ENCODE results near the gene OTUD1.

The OTUD1 gene

DNA sequence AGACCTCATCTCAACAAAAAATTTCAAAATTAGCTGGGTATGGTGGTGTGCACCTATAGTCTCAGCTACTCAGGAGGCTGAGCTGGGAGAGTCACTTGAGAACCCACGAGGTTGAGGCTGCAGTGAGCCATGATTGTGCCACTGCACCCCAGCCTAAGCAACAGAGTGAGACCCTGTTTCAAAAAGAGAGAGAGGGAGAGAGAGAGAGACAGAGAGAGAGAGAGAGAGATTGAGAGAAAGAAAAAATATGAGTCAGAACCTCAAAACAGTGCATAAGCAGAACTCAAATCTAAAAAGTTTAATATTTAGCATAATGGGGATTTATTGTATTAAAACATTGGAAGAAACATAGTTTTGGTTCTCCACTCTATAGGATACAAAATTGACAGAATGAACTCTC lies 17.5 kb upstream of the OTUD1 start:
- ChIA-PET POLR2A (interaction anchor here (1.5 kb wide), 1 partner anchor 17 kb away, joined by 5 read pairs; the partner anchor contains the start of gene OTUD1), CTCF (no interaction called here)
- TF ChIP-seq FOXA1 (IDR thresholded peaks at IDR 0.05) (no peak), HDGF (IDR thresholded peaks at IDR 0.05; ENCODE audit: borderline replicate concordance) (no peak), LEF1 (IDR thresholded peaks at IDR 0.05; ENCODE audit: borderline replicate concordance) (no peak), CTBP1 (IDR thresholded peaks at IDR 0.05; ENCODE audit: borderline replicate concordance) (no peak), FOXK2 (IDR thresholded peaks at IDR 0.05) (no peak), L3MBTL2 (conservative IDR thresholded peaks at IDR 0.05) (no peak), BHLHE40 (IDR thresholded peaks at IDR 0.05; ENCODE audit: borderline replicate concordance) (no peak), SP1 (IDR thresholded peaks at IDR 0.05) (no peak), ZNF384 (IDR thresholded peaks at IDR 0.05) (no peak)
- TF ChIP-seq, protein P1, sequence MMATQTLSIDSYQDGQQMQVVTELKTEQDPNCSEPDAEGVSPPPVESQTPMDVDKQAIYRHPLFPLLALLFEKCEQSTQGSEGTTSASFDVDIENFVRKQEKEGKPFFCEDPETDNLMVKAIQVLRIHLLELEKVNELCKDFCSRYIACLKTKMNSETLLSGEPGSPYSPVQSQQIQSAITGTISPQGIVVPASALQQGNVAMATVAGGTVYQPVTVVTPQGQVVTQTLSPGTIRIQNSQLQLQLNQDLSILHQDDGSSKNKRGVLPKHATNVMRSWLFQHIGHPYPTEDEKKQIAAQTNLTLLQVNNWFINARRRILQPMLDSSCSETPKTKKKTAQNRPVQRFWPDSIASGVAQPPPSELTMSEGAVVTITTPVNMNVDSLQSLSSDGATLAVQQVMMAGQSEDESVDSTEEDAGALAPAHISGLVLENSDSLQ (IDR thresholded peaks at IDR 0.05) = no peak
- no peak for DNase-seq (ENCODE audit: extremely low spot score)

- DNase-seq (ENCODE audit: extremely low spot score) = no peak
- POLR2A ChIA-PET = interaction anchor here (1.5 kb wide), 1 partner anchor 17 kb away, joined by 5 read pairs; the partner anchor contains the start of gene OTUD1
- CTCF ChIA-PET = no interaction called here
- TF ChIP-seq ZNF384 (IDR thresholded peaks at IDR 0.05) (no peak), L3MBTL2 (conservative IDR thresholded peaks at IDR 0.05) (no peak)
- TF ChIP-seq, protein P1 (IDR thresholded peaks at IDR 0.05) = peak; percentile 59
Measured at GRCh38 chr10:23422003-23422411, 16.9 kb upstream of the OTUD1 start.

DNA sequence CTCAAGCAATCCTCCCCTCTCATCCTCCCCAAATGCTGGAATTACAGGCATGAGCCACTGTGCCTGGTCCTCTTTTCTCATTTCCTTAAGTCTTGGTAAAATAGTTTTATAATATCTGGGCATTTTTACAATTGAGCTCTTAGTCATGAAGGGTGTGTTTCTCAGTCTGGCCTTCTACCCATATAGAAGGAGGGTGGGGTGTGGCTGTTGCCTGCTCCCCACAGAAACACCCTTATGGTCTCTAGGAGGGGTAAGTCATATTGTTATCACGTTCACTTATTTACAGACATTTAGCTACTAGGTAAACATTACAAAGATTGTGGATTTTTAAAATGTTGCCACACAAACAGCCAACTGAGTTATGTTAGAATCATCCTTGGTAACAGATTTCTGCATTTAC lies 6.7 kb upstream of the OTUD1 start:
- no peak for DNase-seq (ENCODE audit: extremely low spot score)
- POLR2A ChIA-PET = no interaction called here
- CTCF ChIA-PET = interaction anchor here (0.9 kb wide), 1 partner anchor 12 kb away, joined by 3 read pairs; no protein-coding TSS in a partner anchor
- TF ChIP-seq FOXK2 (IDR thresholded peaks at IDR 0.05) (no peak), ZNF384 (IDR thresholded peaks at IDR 0.05) (no peak), SP1 (IDR thresholded peaks at IDR 0.05) (no peak), FOXM1 (IDR thresholded peaks at IDR 0.05; ENCODE audit: borderline replicate concordance) (no peak), FOXA1 (IDR thresholded peaks at IDR 0.05) (no peak), ELF4 (IDR thresholded peaks at IDR 0.05) (no peak), SUZ12 (IDR thresholded peaks at IDR 0.05) (no peak), BHLHE40 (IDR thresholded peaks at IDR 0.05; ENCODE audit: borderline replicate concordance) (no peak), NFRKB (IDR thresholded peaks at IDR 0.05) (no peak)

DNA sequence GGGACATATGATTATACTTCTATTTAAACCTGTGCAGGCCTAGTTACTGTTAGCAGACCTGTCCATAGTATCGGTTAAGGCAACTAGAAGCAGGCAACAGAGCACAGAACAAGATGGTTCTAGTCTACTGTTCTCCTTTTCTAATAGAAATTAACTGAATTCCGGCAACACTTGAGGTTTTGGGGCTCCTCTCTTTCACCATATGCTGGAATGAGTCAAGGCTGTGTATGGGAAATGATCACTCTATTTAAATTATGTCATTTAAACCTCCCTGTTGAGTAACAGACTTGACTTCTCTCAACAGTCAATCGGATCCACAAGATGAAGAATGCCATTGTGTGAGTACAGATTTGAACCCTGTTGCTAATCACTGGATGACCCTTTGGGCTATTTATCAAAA lies 6.2 kb upstream of the OTUD1 start:
- CTCF ChIA-PET = interaction anchor here (0.9 kb wide), 1 partner anchor 12 kb away, joined by 3 read pairs; no protein-coding TSS in a partner anchor
- TF ChIP-seq ELF4 (IDR thresholded peaks at IDR 0.05) = no peak
- TF ChIP-seq SP1 (IDR thresholded peaks at IDR 0.05) = no peak
- TF ChIP-seq NFRKB (IDR thresholded peaks at IDR 0.05) = no peak
- no peak for TF ChIP-seq SUZ12 (IDR thresholded peaks at IDR 0.05)
- no peak for TF ChIP-seq FOXK2 (IDR thresholded peaks at IDR 0.05)
- no peak for TF ChIP-seq L3MBTL2 (conservative IDR thresholded peaks at IDR 0.05)
- no peak for TF ChIP-seq ARNT (IDR thresholded peaks at IDR 0.05)
- TF ChIP-seq FOXA1 (IDR thresholded peaks at IDR 0.05) = no peak
- no peak for TF ChIP-seq HDGF (IDR thresholded peaks at IDR 0.05; ENCODE audit: borderline replicate concordance)
- no peak for TF ChIP-seq CTBP1 (IDR thresholded peaks at IDR 0.05; ENCODE audit: borderline replicate concordance)
- TF ChIP-seq BHLHE40 (IDR thresholded peaks at IDR 0.05; ENCODE audit: borderline replicate concordance) = no peak
- no peak for TF ChIP-seq TARDBP (IDR thresholded peaks at IDR 0.05)
- no peak for TF ChIP-seq ZNF384 (IDR thresholded peaks at IDR 0.05)
- TF ChIP-seq, protein P1 (IDR thresholded peaks at IDR 0.05) = no peak
- no peak for TF ChIP-seq FOXM1 (IDR thresholded peaks at IDR 0.05; ENCODE audit: borderline replicate concordance)
- TF ChIP-seq LEF1 (IDR thresholded peaks at IDR 0.05; ENCODE audit: borderline replicate concordance) = no peak
- POLR2A ChIA-PET = no interaction called here
- no peak for DNase-seq (ENCODE audit: extremely low spot score)

GRCh38 chr10:23433701-23434100 lies 5.2 kb upstream of the OTUD1 start:
- TF ChIP-seq NFRKB (IDR thresholded peaks at IDR 0.05) (no peak), HDGF (IDR thresholded peaks at IDR 0.05; ENCODE audit: borderline replicate concordance) (no peak), ELF4 (IDR thresholded peaks at IDR 0.05) (no peak), BHLHE40 (IDR thresholded peaks at IDR 0.05; ENCODE audit: borderline replicate concordance) (no peak)
- TF ChIP-seq, protein P1 (IDR thresholded peaks at IDR 0.05) = no peak
- DNase-seq (ENCODE audit: extremely low spot score) = no peak
- ChIA-PET CTCF (no interaction called here), POLR2A (no interaction called here)

- ChIA-PET CTCF (interaction anchor here (0.7 kb wide), 1 partner anchor 140 kb away, joined by 3 read pairs; no protein-coding TSS in a partner anchor), POLR2A (no interaction called here)
- TF ChIP-seq SUZ12 (IDR thresholded peaks at IDR 0.05) = no peak
- TF ChIP-seq FOXM1 (IDR thresholded peaks at IDR 0.05; ENCODE audit: borderline replicate concordance) = no peak
- no peak for TF ChIP-seq HDGF (IDR thresholded peaks at IDR 0.05; ENCODE audit: borderline replicate concordance)
- TF ChIP-seq L3MBTL2 (conservative IDR thresholded peaks at IDR 0.05) = no peak
- TF ChIP-seq CTBP1 (IDR thresholded peaks at IDR 0.05; ENCODE audit: borderline replicate concordance) = no peak
- no peak for TF ChIP-seq FOXA1 (IDR thresholded peaks at IDR 0.05)
- no peak for DNase-seq (ENCODE audit: extremely low spot score)
Measured at GRCh38 chr10:23435378-23435777, 3.5 kb upstream of the OTUD1 start.
